Right cardiac atrium (tissue), 5 donors: ENCODE measurements around the gene EHBP1. TPM values are rescaled to one million over a fixed set of nuclear protein-coding genes. Genes with fewer than 3 reads are reported as not detected.

Source experiments
- ATAC-seq, 2 donors: fragments of 200-7000 bp; cut with Tn5 transposase; one replicate each; pipeline versions ENCODE4 v1.8.0 to v1.9.1; 2020; ENCODE audit warnings: moderate library complexity in 2 of 2, mild to moderate bottlenecking in 1 of 2
- DNase-seq, 3 donors: peaks; one replicate each; pipeline ENCODE4 v3.0.0-alpha.2; 2020
- H3K27ac ChIP-seq: one replicate; pipeline ENCODE4 v1.5.1; 2013; ENCODE audit warnings: mild to moderate bottlenecking, low read length, control low read depth, moderate library complexity
- H3K27me3 ChIP-seq: one replicate; pipeline ENCODE4 v1.6.1; 2013; ENCODE audit not compliant: control insufficient read depth, insufficient read depth
- H3K4me1 ChIP-seq: one replicate; pipeline ENCODE4 v1.6.1; 2013; ENCODE audit warnings: low read length; ENCODE audit not compliant: control insufficient read depth, insufficient read depth
- H3K4me3 ChIP-seq: one replicate; pipeline ENCODE4 v1.5.1; 2013; ENCODE audit warnings: low read length, control low read depth
- H3K9me3 ChIP-seq: one replicate; pipeline ENCODE4 v1.6.1; 2013; ENCODE audit warnings: low read length; ENCODE audit not compliant: control insufficient read depth
- WGBS: extraction: QIAGEN DNeasy Blood & Tissue Kit; methylation state at CpG from one replicate; pipeline ENCODE4 v1.1.7; 2013; 5-methylcytosine and 5-hydroxymethylcytosine counted together
- intact Hi-C, 4 donors: fragments of 100-400 bp; cut with DNase I; formaldehyde crosslinking; loops; one replicate each; pipeline versions ENCODE4 v1.11.0 to v1.14.0; 2022 to 2023
- polyA plus RNA-seq: library from polyadenylated mRNA; stranded (reverse); fragments of 200-250 nt; gene quantifications from one replicate; pipeline ENCODE4 v1.2.3, GENCODE V29; 2013
- total RNA-seq, 4 donors: library from RNA; stranded (reverse); fragmentation: NEBNext Ultra II Directional; extraction: Animal tissue kit (Norgen Biotek cat#: 25700); gene quantifications; one replicate each; pipeline ENCODE4 v1.2.1, GENCODE V29; 2021
- donor health status: healthy with polysubstance abuse.
- donor health status: DM: no; HTN: yes; CAD: no.
- donor health status: DM: no; HTN: no; CAD: no.
- donor health status: DM: no; HTN: yes; CAD: no; lungs with severe emphysema.
- donor health status: DM: yes; HTN: yes; CAD: no.

The EHBP1 gene
- total and polyA plus RNA-seq, 5 donors: 13.5 to 37.5 (median 33.2) TPM

GRCh38 chr2:62722679-62723078, 17.2 kb downstream of the EHBP1 start:
- no peak for DNase-seq
- Histone ChIP-seq H3K9me3 (no peaks in the 10 kb centered on the region), H3K27me3 (no peaks in the 10 kb centered on the region), H3K4me3 (no peak overlapping the region), H3K4me1 (peaks cover 7% of the 10 kb centered on the region), H3K27ac (no peak overlapping the region)
- ATAC-seq: no peak
- intact Hi-C loops: no loop called here

GRCh38 chr2:62723253-62723652, 17.7 kb downstream of the EHBP1 start:
- ATAC-seq: no peak
- 100% methylated on average over 1 of the region's 1 CpG for WGBS
- Histone ChIP-seq H3K9me3 (no peaks in the 10 kb centered on the region), H3K4me1 (peaks cover 7% of the 10 kb centered on the region), H3K27me3 (no peaks in the 10 kb centered on the region), H3K27ac (no peak overlapping the region), H3K4me3 (no peak overlapping the region)
- DNase-seq: no peak
- intact Hi-C loops: no loop called here

DNA sequence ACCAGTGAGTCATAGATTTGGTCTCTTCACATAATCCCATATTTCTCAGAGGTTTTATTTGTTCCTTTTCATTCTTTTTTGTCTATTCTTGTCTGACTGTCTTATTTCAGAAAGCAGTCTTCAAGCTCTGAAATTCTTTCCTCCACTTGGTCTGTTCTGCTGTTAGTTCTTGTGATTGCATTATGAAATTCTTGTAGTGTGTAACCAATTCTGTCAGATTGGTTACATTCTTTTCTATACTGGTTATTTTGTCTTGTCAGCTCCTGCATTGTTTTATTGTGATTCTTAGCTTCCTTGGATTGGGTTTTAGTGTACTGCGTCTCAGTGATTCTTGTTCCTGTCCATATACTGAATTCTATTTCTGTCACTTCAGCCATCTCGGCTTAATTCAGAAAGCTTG, 18.6 kb downstream of the EHBP1 start:
- Histone ChIP-seq H3K27me3 (no peaks in the 10 kb centered on the region), H3K9me3 (no peaks in the 10 kb centered on the region), H3K27ac (no peak overlapping the region), H3K4me1 (peaks cover 7% of the 10 kb centered on the region), H3K4me3 (no peak overlapping the region)
- ATAC-seq: no peak
- intact Hi-C loops: no loop called here
- DNase-seq: no peak
- WGBS: 70% methylated on average over 2 of the region's 2 CpGs

- Histone ChIP-seq H3K4me1 (peaks cover 5% of the 10 kb centered on the region), H3K4me3 (no peak overlapping the region), H3K27ac (no peak overlapping the region), H3K9me3 (no peaks in the 10 kb centered on the region), H3K27me3 (no peaks in the 10 kb centered on the region)
- intact Hi-C loops: no loop called here
- ATAC-seq: peak; percentile 38 to 52
- peak in 2 of 3 donors; percentile 66 to 70 for DNase-seq
- 83% methylated on average over 10 of the region's 10 CpGs for WGBS
These were observed 19.6 kb downstream of the EHBP1 start for GRCh38 chr2:62724886-62725711.

GRCh38 chr2:62725712-62726055, 20.2 kb downstream of the EHBP1 start:
- Histone ChIP-seq H3K27ac (no peak overlapping the region), H3K9me3 (no peaks in the 10 kb centered on the region), H3K27me3 (no peaks in the 10 kb centered on the region), H3K4me3 (no peak overlapping the region), H3K4me1 (peaks cover 5% of the 10 kb centered on the region)
- 98% methylated on average over 3 of the region's 3 CpGs for WGBS
- ATAC-seq: peak in 1 of 2 donors; percentile 13
- no peak for DNase-seq
- intact Hi-C loops: no loop called here

DNA sequence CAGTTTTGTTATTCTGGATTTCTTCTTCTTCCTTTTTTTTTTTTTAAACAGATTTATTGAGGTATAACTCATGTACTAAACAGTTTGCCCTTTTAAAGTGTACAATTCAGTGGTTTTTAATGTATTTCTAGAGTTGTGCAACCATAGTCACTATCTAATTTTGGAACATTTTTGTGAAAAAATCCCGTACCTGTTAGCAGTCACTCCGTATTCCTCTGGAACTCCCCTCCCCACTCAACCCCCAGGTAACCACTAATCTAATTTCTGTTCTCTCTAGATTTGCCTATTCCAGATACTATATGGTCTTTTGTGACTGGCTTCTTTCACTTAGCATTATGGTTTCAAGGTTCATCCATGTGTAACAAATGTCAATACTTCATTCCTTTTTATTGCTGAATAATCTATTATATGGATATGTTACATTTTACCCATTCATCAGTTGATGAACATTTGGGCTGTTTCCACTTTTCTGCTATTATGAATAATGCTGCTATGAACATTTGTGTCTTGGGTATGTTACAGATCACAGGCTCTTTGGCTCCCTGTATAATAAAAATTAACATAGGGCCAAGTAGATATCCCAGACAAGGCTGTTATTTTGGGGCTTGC, 21.9 kb downstream of the EHBP1 start:
- WGBS: 88% methylated on average over 2 of the region's 2 CpGs
- H3K27ac ChIP-seq: no peak overlapping the region
- ATAC-seq: no peak

GRCh38 chr2:62727876-62728566, 22.5 kb downstream of the EHBP1 start:
- ATAC-seq (peak in 1 of 2 donors; percentile 33), DNase-seq (no peak)
- no peak overlapping the region for H3K27ac ChIP-seq
- 60% methylated on average over 5 of the region's 5 CpGs for WGBS
- intact Hi-C loops: no loop called here
- H3K4me1 ChIP-seq: peaks cover 5% of the 10 kb centered on the region
- no peak overlapping the region for H3K4me3 ChIP-seq
- H3K9me3 ChIP-seq: no peaks in the 10 kb centered on the region
- H3K27me3 ChIP-seq: no peaks in the 10 kb centered on the region

More for the DNA sequence above, 21.9 kb downstream of the EHBP1 start:
- H3K4me1 ChIP-seq: peaks cover 5% of the 10 kb centered on the region
- no peak for DNase-seq
- no peaks in the 10 kb centered on the region for H3K27me3 ChIP-seq
- no peak overlapping the region for H3K4me3 ChIP-seq
- intact Hi-C loops: no loop called here
- no peaks in the 10 kb centered on the region for H3K9me3 ChIP-seq

DNA sequence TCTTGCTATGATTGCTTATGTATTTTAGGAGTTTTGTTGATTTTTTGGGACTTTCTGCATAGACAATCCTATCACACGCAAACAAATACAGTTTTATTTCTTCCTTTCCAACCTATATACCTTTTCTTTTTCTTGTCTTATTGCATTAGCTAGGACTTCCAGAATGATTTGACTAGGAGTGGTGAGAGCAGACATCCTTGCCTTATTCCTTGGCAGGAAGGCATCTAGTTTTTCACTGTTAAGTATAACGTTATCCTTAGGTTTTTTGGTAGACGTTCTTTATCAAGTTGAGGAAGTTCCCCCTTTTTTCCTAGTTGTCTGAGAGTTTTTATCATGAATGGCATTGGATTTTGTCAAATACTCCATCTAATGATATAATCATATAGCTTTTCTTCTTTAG, 25.8 kb downstream of the EHBP1 start:
- intact Hi-C loops: no loop called here
- 95% methylated on average over 3 of the region's 3 CpGs for WGBS
- ATAC-seq: no peak

DNA sequence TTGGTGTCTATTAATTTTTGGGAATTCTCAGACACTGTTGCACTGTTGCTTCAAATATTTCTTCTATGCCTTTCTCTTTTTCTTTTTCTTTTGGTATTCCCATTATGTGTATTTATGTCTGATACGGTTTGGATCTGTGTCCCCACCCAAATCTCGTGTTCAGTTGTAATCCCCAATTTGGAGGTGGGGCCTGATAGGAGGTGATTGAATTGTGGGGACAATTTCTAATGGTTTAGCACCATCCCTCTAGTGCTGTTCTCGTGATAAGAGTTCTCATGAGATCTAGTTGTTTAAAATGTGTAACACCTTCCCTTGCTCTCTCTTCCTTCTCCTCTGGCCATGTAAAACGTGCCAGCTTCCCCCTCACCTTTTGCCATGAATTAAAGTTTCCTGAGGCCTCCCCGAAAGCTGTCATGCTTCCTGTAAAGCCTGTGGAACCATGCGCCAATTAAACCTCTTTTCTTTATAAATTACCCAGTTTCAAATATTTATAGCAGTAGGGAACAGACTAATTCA, 26.8 kb downstream of the EHBP1 start:
- DNase-seq (no peak), ATAC-seq (no peak)
- WGBS: 95% methylated on average over 6 of the region's 6 CpGs
- H3K27ac ChIP-seq: no peak overlapping the region
- no peaks in the 10 kb centered on the region for H3K4me1 ChIP-seq
- no peak overlapping the region for H3K4me3 ChIP-seq
- H3K9me3 ChIP-seq: no peaks in the 10 kb centered on the region
- intact Hi-C loops: no loop called here
- H3K27me3 ChIP-seq: no peaks in the 10 kb centered on the region

More for the DNA sequence above, 25.8 kb downstream of the EHBP1 start:
- H3K27ac ChIP-seq: no peak overlapping the region
- no peaks in the 10 kb centered on the region for H3K9me3 ChIP-seq
- H3K4me3 ChIP-seq: no peak overlapping the region
- DNase-seq: no peak
- no peaks in the 10 kb centered on the region for H3K27me3 ChIP-seq
- no peaks in the 10 kb centered on the region for H3K4me1 ChIP-seq

DNA sequence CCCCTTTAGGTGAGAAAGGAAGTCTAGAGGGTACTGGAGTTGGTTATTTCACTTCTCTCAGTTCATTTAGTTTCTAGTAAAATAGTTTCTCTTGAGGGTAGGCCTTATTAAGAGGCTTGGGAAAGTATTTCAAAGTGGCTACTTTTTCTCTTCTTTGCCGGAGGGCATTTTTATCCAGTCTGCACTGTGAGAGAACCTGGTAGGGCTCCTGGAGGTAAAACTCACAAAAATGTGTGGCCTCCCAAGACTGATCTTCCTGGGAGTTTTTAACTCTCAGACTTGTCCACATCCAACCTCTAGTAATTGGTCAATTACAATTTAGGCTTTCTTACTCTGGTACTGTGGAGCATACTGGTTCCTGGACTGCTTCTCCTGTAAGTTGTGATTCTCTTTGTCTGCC, 28.0 kb downstream of the EHBP1 start:
- WGBS: 95% methylated on average over 1 of the region's 1 CpG
- Histone ChIP-seq H3K4me3 (no peak overlapping the region), H3K4me1 (peaks cover 1% of the 10 kb centered on the region), H3K9me3 (no peaks in the 10 kb centered on the region), H3K27ac (no peak overlapping the region), H3K27me3 (no peaks in the 10 kb centered on the region)
- no peak for DNase-seq
- no peak for ATAC-seq
- intact Hi-C loops: no loop called here

DNA sequence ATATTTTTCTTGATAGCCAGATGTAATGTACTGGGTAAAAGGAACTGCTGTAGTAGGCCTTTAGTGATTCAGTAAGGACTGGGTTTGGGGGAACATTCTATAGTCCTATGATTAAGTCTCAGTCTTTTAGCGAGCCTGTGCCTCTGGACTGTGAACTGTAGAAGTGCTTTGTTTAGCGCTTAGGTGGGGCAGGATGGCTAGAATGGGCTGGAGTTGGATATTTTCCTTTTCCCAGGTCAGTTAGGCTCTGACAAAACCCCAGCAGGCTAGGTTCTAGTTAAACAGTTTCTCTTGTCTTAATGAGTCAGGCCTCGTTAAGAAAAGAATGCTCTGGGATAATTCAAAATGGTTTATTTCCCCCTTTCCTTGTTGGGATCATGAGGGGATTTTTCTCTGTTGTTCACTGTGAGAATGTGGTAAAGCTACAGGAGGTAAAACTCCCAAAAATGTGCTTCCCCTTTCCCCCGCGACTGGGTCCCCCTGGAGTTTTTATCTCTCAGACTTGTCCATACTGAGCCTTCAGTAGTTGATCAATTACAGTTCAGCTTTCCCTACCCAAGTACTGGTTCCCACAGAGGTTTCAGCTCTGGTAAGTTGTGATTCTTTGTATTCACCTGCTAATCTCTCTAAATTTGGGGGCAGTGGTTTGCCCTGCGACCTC, 31.5 kb downstream of the EHBP1 start:
- no peak overlapping the region for H3K27ac ChIP-seq
- H3K4me1 ChIP-seq: peaks cover 5% of the 10 kb centered on the region
- H3K27me3 ChIP-seq: no peaks in the 10 kb centered on the region
- DNase-seq: no peak
- WGBS: 85% methylated on average over 6 of the region's 6 CpGs
- H3K9me3 ChIP-seq: no peaks in the 10 kb centered on the region
- no peak overlapping the region for H3K4me3 ChIP-seq
- no peak for ATAC-seq
- intact Hi-C loops: no loop called here
